Type B pancreatic cell (in vitro differentiated cells): ENCODE data around the gene NOP14. TPM values are rescaled to one million over a fixed set of nuclear protein-coding genes. Genes with fewer than 3 reads are reported as not detected.
"Not testable (repeated sequence)": the region's sequence is repeated elsewhere in the genome, so short reads cannot be mapped to it uniquely, and the experiment has no call there.

ENCODE experiments used
- DNase-seq: peaks from one replicate; pipeline ENCODE4 v3.0.0; 2021; ENCODE audit warnings: mixed read lengths; ENCODE audit not compliant: unreplicated experiment; ENCODE audit errors: extremely low spot score
- H3K27ac Mint-ChIP-seq: 2 replicates; pipeline ENCODE4 v1.8.0; 2021; ENCODE audit warnings: mild to moderate bottlenecking, mixed read lengths
- H3K27me3 Mint-ChIP-seq: 2 replicates; pipeline ENCODE4 v1.8.0; 2021; ENCODE audit warnings: mixed read lengths
- H3K36me3 Mint-ChIP-seq: 2 replicates; pipeline ENCODE4 v1.8.0; 2021; ENCODE audit warnings: mixed read lengths
- H3K4me1 Mint-ChIP-seq: one replicate; pipeline ENCODE4 v1.8.0; 2021; ENCODE audit warnings: mixed read lengths; ENCODE audit not compliant: unreplicated experiment
- H3K4me3 Mint-ChIP-seq: 2 replicates; pipeline ENCODE4 v1.8.0; 2021; ENCODE audit warnings: mild to moderate bottlenecking, mixed read lengths
- H3K9me3 Mint-ChIP-seq: 2 replicates; pipeline ENCODE4 v1.8.0; 2021; ENCODE audit warnings: mixed read lengths
- total RNA-seq: library from RNA; stranded (reverse); gene quantifications from 2 replicates; pipeline ENCODE4 v1.2.1, GENCODE V29; 2021; ENCODE audit warnings: low replicate concordance
- TF ChIP-seq, protein P1 (sequence below): fragments of 200-600 bp; sonication (generic); conservative IDR thresholded peaks from 2 replicates; pipeline ENCODE4 v1.5.0; 2021; ENCODE audit warnings: antibody characterized with exemption, mild to moderate bottlenecking

Gene NOP14
- total RNA-seq, 1 donor from 2014 or later, result 33.8 TPM

- Mint-ChIP-seq H3K9me3 (no peaks in the 10 kb centered on the region), H3K4me3 (no peak overlapping the region), H3K4me1 (no peaks in the 10 kb centered on the region), H3K27me3 (no peaks in the 10 kb centered on the region), H3K27ac (no peak overlapping the region), H3K36me3 (no peaks in the 10 kb centered on the region)
- TF ChIP-seq, protein P1, sequence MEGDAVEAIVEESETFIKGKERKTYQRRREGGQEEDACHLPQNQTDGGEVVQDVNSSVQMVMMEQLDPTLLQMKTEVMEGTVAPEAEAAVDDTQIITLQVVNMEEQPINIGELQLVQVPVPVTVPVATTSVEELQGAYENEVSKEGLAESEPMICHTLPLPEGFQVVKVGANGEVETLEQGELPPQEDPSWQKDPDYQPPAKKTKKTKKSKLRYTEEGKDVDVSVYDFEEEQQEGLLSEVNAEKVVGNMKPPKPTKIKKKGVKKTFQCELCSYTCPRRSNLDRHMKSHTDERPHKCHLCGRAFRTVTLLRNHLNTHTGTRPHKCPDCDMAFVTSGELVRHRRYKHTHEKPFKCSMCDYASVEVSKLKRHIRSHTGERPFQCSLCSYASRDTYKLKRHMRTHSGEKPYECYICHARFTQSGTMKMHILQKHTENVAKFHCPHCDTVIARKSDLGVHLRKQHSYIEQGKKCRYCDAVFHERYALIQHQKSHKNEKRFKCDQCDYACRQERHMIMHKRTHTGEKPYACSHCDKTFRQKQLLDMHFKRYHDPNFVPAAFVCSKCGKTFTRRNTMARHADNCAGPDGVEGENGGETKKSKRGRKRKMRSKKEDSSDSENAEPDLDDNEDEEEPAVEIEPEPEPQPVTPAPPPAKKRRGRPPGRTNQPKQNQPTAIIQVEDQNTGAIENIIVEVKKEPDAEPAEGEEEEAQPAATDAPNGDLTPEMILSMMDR, result no peak
- DNase-seq, result no peak
These were observed 44.5 kb upstream of the NOP14 start for GRCh38 chr4:3007724-3008123.

- TF ChIP-seq, protein P1, result no peak
- Mint-ChIP-seq H3K36me3 (no peaks in the 10 kb centered on the region), H3K27me3 (no peaks in the 10 kb centered on the region), H3K4me3 (no peak overlapping the region), H3K4me1 (no peaks in the 10 kb centered on the region), H3K9me3 (no peaks in the 10 kb centered on the region), H3K27ac (no peak overlapping the region)
- DNase-seq, result no peak
These were observed 33.2 kb upstream of the NOP14 start for GRCh38 chr4:2996415-2996814.

DNA sequence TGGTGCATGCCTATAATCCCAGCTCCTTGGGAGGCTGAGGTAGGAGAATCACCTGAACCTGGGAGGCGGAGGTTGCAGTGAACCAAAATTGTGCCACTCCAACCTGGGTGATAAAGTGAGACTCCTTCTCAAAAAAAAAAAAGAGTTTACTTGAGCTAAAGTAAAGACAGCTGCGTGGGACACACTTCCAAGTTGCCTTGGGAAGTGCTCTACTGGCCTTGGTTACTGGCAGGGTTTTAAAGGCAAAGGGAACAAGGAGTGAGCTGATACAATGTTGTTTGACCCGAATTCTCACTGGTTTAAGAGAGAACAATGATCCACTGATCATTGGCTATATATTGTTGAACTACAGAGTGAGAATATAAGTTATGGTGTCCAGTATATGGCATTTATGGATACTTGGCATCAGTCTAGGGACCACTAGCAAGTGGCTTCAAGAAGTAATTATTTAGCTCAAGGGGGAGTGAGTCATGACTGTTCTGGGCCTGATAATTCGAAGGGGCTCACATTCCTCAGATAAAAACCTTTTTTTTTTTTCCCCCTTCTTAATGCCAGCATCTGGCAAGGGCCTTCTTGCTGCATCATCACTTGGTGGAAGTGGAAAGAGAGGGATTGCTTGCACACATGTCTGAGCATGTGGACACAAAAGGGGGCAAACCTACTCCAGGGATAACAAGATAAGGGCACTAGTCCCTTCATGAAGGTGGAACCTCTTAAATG, 32.5 kb upstream of the NOP14 start:
- TF ChIP-seq, protein P1, result no peak
- no peaks in the 10 kb centered on the region for H3K4me1 Mint-ChIP-seq
- no peak overlapping the region for H3K27ac Mint-ChIP-seq
- no peaks in the 10 kb centered on the region for H3K27me3 Mint-ChIP-seq
- no peaks in the 10 kb centered on the region for H3K36me3 Mint-ChIP-seq
- no peaks in the 10 kb centered on the region for H3K9me3 Mint-ChIP-seq
- no peak overlapping the region for H3K4me3 Mint-ChIP-seq
- DNase-seq, result no peak

GRCh38 chr4:2994917-2995316, 31.7 kb upstream of the NOP14 start:
- no peak overlapping the region for H3K27ac Mint-ChIP-seq
- no peaks in the 10 kb centered on the region for H3K9me3 Mint-ChIP-seq
- no peak overlapping the region for H3K4me3 Mint-ChIP-seq
- TF ChIP-seq, protein P1, result no peak
- H3K36me3 Mint-ChIP-seq, result no peaks in the 10 kb centered on the region
- no peak for DNase-seq
- no peaks in the 10 kb centered on the region for H3K4me1 Mint-ChIP-seq
- H3K27me3 Mint-ChIP-seq, result no peaks in the 10 kb centered on the region

- DNase-seq, result no peak
- no peak overlapping the region for H3K27ac Mint-ChIP-seq
These were observed 28.0 kb upstream of the NOP14 start for GRCh38 chr4:2991243-2991642.

DNA sequence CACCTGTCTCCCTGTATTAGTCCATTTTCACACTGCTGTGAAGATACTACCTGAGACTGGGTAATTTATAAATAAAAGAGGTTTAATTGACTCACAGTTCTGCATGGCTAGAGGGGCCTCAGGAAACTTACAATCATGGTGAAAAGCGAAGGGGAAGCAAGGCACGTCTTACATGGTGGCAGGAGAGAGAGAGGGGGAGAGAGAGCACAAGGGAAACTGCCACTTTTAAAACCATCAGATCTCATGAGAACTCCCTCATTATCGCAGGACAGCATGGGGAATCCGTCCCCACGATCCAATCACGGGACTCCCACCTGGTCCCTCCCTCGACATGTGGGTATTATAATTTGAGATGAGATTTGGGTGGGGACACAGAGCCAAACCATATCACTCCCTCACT, 20.5 kb upstream of the NOP14 start:
- not testable (repeated sequence) for DNase-seq, H3K27ac Mint-ChIP-seq, H3K9me3 Mint-ChIP-seq, H3K4me1 Mint-ChIP-seq, H3K4me3 Mint-ChIP-seq, H3K27me3 Mint-ChIP-seq, H3K36me3 Mint-ChIP-seq

More at GRCh38 chr4:2991243-2991642, 28.0 kb upstream of the NOP14 start:
- H3K27me3 Mint-ChIP-seq, result peaks cover 4% of the 10 kb centered on the region
- H3K9me3 Mint-ChIP-seq, result no peaks in the 10 kb centered on the region
- TF ChIP-seq, protein P1, result no peak
- H3K36me3 Mint-ChIP-seq, result no peaks in the 10 kb centered on the region
- no peak overlapping the region for H3K4me3 Mint-ChIP-seq
- no peaks in the 10 kb centered on the region for H3K4me1 Mint-ChIP-seq
